Suprapubic skin (tissue), 4 donors: ENCODE data around the gene SCFD2.

Experiments used
- CTCF ChIP-seq, 2 donors: fragments of 200-600 bp in 1 of 2; fragments of 450-650 bp in 1 of 2; sonication (generic) in 1 of 2; IDR thresholded peaks; one replicate each; pipeline ENCODE4 v1.5.1; 2016 to 2019; ENCODE audit warnings: antibody characterized with exemption in 2 of 2, mild to moderate bottlenecking in 1 of 2, moderate library complexity in 1 of 2
- EP300 ChIP-seq: sonication (generic); formaldehyde crosslinking; IDR thresholded peaks from one replicate; pipeline ENCODE4 v1.6.1; 2017; ENCODE audit warnings: antibody characterized with exemption
- POLR2A ChIP-seq, 2 donors: fragments of 450-650 bp; IDR thresholded peaks; one replicate each; pipeline ENCODE4 v1.6.1; 2017; ENCODE audit warnings: antibody characterized with exemption in 2 of 2, mild to moderate bottlenecking in 2 of 2, moderate library complexity in 2 of 2
- POLR2AphosphoS5 ChIP-seq, 3 donors: sonication (generic); formaldehyde crosslinking; IDR thresholded peaks; one replicate each; pipeline ENCODE4 v1.6.1; 2017; ENCODE audit warnings: antibody characterized with exemption in 3 of 3

- TF ChIP-seq POLR2A (IDR thresholded peaks at IDR 0.05) (no peak), CTCF (IDR thresholded peaks at IDR 0.05) (no peak), POLR2AphosphoS5 (IDR thresholded peaks at IDR 0.05) (no peak), EP300 (no peak)
Measured at GRCh38 chr4:53307819-53308780, 57.8 kb downstream of the SCFD2 start.
